ENCODE measurements around the gene CCL15. TPM values are rescaled to one million over a fixed set of nuclear protein-coding genes. Genes with fewer than 3 reads are reported as not detected.

CCL15 gene, protein sequence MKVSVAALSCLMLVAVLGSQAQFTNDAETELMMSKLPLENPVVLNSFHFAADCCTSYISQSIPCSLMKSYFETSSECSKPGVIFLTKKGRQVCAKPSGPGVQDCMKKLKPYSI
- 0.29 TPM in 1 of 2 replicates, not detected in the other for total RNA-seq
- long read RNA-seq, result 0 reads

DNA sequence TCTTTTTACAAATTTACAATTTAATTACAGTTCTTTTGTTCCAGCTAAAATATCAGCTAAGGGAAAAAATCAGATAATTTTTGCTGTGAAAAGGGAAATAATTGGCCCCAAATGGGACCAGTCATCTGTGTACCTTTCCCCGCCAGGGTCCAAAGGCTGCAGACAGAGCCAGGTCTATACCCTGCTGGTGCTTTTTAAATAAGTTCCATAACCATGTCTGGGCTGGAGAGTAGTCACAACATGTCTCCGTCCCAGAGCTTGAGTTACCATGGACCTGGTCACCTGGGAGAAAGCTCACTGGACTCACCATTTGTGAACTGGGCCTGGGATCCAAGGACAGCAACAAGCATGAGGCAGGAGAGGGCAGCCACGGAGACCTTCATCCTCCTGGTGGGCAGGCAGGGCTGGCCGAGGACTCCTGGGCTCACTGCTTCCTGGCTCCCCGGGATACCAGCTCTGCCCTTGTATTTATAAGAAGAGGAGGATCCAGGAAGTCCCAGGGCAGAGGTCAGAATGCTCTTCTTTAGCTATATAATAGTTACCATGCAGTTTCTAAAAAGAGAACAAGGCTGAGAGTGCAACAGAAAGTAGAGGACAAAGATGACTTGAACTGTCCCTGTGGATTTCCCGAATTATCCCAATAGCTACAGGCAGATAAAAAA is at the start of gene CCL15:
Gene CCL15 (minus strand): TSS at position 444 of the 662 bp plus-strand sequence. CDS start 61 bp downstream, at position 383.
- no peak for DNase-seq (ENCODE audit: low spot score, unreplicated experiment)
- H3K4me3 Mint-ChIP-seq (ENCODE audit: low read depth), result peak within 1 kb of the TSS; percentile 32
- no peaks in the 10 kb centered on the region for H3K36me3 Mint-ChIP-seq (ENCODE audit: insufficient read depth)
- TF ChIP-seq, protein P1, sequence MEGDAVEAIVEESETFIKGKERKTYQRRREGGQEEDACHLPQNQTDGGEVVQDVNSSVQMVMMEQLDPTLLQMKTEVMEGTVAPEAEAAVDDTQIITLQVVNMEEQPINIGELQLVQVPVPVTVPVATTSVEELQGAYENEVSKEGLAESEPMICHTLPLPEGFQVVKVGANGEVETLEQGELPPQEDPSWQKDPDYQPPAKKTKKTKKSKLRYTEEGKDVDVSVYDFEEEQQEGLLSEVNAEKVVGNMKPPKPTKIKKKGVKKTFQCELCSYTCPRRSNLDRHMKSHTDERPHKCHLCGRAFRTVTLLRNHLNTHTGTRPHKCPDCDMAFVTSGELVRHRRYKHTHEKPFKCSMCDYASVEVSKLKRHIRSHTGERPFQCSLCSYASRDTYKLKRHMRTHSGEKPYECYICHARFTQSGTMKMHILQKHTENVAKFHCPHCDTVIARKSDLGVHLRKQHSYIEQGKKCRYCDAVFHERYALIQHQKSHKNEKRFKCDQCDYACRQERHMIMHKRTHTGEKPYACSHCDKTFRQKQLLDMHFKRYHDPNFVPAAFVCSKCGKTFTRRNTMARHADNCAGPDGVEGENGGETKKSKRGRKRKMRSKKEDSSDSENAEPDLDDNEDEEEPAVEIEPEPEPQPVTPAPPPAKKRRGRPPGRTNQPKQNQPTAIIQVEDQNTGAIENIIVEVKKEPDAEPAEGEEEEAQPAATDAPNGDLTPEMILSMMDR (IDR thresholded peaks at IDR 0.05; ENCODE audit: unreplicated experiment), result no peak
- peak within 1 kb of the TSS; percentile 10 for H3K27ac Mint-ChIP-seq
- peaks cover 39% of the 10 kb centered on the region for H3K4me1 Mint-ChIP-seq (ENCODE audit: low read depth)
- H3K9me3 Mint-ChIP-seq (ENCODE audit: low read depth), result no peaks in the 10 kb centered on the region
- no peaks in the 10 kb centered on the region for H3K27me3 Mint-ChIP-seq

DNA sequence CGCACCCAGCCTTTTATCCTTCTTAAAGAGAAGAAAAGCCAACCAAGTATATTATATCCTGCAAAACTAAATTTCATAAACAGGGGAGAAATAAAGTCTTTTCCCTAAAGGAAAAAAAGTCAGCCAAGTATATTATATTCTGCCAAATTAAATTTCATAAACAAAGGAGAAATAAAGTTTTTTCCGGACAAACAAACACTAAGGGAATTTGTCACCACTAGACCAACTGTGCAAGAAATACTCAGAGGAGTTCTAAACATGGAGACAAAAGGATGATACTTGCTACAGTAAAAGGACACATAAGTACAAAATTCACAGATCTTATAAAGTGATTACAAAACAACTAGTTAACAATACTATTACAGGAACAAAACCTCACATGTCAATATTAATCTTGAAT is 48.3 kb upstream of the CCL15 start:
- Mint-ChIP-seq H3K4me3 (ENCODE audit: low read depth) (no peak overlapping the region), H3K27ac (no peak overlapping the region), H3K27me3 (no peaks in the 10 kb centered on the region), H3K4me1 (ENCODE audit: low read depth) (no peaks in the 10 kb centered on the region), H3K9me3 (ENCODE audit: low read depth) (peaks cover 29% of the 10 kb centered on the region), H3K36me3 (ENCODE audit: insufficient read depth) (peaks cover 2% of the 10 kb centered on the region)
- no peak for DNase-seq (ENCODE audit: low spot score, unreplicated experiment)
- TF ChIP-seq, protein P1 (IDR thresholded peaks at IDR 0.05; ENCODE audit: unreplicated experiment), result no peak

DNA sequence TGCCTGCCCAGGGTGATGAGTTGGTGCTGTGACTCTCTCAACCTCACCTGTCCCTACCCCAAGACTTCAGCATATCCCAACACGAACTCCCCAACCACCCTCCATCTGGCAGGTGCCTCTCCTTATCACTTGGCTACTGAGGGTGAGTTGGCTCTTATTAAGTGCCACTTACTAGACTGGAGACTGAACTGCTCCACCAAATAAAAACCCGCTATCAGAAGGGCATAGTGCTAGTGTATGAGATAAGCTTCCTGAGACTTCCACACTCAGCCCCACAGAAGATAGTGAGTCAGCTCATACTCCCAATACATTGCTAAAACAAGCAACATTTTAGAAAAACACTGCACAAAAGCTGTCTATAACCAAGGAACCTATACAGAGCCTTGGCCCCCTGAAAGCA is 46.7 kb upstream of the CCL15 start:
- Mint-ChIP-seq H3K9me3 (ENCODE audit: low read depth) (peaks cover 29% of the 10 kb centered on the region), H3K36me3 (ENCODE audit: insufficient read depth) (peaks cover 2% of the 10 kb centered on the region), H3K27me3 (no peaks in the 10 kb centered on the region), H3K27ac (no peak overlapping the region), H3K4me1 (ENCODE audit: low read depth) (no peaks in the 10 kb centered on the region), H3K4me3 (ENCODE audit: low read depth) (no peak overlapping the region)
- TF ChIP-seq, protein P1 (IDR thresholded peaks at IDR 0.05; ENCODE audit: unreplicated experiment), result no peak
- DNase-seq (ENCODE audit: low spot score, unreplicated experiment), result no peak

DNA sequence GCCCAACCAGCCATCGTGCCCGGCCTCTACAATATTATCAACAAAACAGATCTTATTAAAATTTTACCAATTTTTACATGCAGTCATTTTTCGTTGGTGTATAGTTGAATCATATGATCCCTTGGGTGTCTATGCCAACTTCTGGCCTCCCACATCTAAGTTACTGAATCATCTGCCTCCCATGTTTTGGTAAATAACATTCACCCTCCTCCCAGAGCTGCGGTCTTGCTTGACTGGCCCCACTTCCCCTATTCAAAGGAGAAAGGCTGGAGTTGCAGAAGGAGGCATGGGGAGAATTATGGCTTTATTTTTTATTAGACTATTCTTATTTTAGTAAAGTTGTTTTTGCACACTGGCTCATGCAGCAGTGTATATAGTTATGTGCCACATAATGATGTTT is 34.9 kb upstream of the CCL15 start:
- no peak for DNase-seq (ENCODE audit: low spot score, unreplicated experiment)
- H3K9me3 Mint-ChIP-seq (ENCODE audit: low read depth), result no peaks in the 10 kb centered on the region
- H3K4me3 Mint-ChIP-seq (ENCODE audit: low read depth), result no peak overlapping the region
- H3K27ac Mint-ChIP-seq, result no peak overlapping the region
- TF ChIP-seq, protein P1 (IDR thresholded peaks at IDR 0.05; ENCODE audit: unreplicated experiment), result no peak
- H3K27me3 Mint-ChIP-seq, result no peaks in the 10 kb centered on the region
- no peaks in the 10 kb centered on the region for H3K36me3 Mint-ChIP-seq (ENCODE audit: insufficient read depth)
- H3K4me1 Mint-ChIP-seq (ENCODE audit: low read depth), result peaks cover 13% of the 10 kb centered on the region

DNA sequence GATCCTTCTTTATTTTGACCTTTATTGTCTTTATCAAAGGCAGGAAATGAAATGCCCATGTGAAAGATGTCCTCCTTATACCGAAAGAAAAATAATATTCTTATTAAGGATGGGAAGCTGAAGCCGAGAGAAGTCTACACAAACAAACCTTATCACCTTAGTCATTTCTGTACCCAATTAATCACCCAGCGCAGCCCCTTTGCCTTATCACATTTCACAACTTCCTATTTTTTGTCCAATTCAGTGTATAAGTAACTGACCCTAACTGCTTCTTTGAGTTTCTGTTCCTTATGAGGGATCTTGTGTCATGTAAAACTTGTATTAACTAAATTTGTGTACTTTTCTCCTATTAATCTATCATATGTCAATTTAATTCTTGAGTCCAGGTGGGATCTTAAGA is 32.8 kb upstream of the CCL15 start:
- Mint-ChIP-seq H3K4me3 (ENCODE audit: low read depth) (no peak overlapping the region), H3K9me3 (ENCODE audit: low read depth) (no peaks in the 10 kb centered on the region), H3K27me3 (no peaks in the 10 kb centered on the region), H3K27ac (no peak overlapping the region), H3K36me3 (ENCODE audit: insufficient read depth) (no peaks in the 10 kb centered on the region), H3K4me1 (ENCODE audit: low read depth) (peaks cover 29% of the 10 kb centered on the region)
- DNase-seq (ENCODE audit: low spot score, unreplicated experiment), result no peak
- TF ChIP-seq, protein P1 (IDR thresholded peaks at IDR 0.05; ENCODE audit: unreplicated experiment), result no peak
